Measurements from ENCODE around the gene CIT.

Gene CIT

GRCh38 chr12:119803381-119803791, 73.7 kb downstream of the CIT start:
- peak; percentile 67 for DNase-seq

- peak; percentile 42 for DNase-seq
These were observed 74.6 kb downstream of the CIT start for GRCh38 chr12:119802472-119802871.

- DNase-seq, result no peak
These were observed 80.0 kb downstream of the CIT start for GRCh38 chr12:119797090-119797489.

DNA sequence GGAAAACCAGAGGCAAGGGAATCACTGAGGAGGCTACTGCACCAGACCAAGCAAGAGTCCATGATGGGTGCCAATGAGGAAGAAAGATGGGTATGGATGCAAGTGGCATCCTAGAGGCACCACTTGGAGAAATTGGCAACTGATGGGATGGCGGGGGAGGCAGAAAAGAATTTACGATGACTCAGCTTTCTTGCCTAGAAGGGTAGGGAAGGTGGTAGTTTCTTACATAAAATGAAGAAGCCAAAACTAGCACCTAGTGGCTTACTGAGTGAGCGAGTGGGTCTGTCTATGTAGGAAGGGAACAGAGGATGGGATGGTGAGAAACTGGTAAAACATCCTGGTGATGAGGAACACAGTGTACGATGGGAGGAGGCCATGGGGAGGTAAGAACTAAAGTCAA, 80.8 kb downstream of the CIT start:
- no peak for DNase-seq

DNA sequence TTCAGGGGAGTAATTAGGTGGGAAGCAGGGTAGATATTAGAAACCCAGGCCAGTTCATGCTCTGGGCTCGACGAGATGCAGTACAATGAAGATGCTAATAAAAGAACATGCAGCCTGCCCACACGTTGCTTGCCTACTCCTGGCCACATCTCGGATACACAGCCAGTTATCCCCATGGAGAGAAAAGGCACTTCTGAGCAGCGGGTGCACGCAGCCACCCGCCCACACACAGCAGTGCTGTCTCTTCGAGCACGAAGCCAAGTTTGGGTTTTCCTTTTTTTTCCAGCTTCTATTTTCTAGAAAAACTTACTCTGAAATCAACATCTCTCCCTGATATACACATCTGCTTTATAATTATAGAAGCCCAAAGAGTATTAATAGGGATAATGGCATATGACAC, 85.7 kb downstream of the CIT start:
- DNase-seq, result no peak

GRCh38 chr12:119788786-119789185, 88.3 kb downstream of the CIT start:
- DNase-seq, result no peak

DNA sequence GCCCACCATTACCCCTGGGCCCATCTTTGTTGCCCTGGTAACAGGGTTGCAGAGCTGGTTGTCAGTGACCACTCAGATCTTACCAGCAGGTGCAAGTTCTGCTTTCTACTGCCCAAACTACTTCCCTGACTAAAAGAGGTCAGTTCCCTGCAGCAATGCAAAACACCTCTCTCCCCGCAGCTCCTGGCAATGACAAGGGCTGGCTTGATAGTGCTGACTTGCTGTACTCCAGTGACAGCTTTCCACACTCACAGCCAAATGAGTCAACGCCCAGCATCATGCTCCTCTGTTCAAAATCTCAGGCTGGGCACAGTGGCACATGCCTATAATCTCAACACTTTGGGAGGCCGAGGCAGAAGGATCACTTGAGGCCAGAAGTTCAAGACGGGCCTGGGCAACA, 90.6 kb downstream of the CIT start:
- no peak for DNase-seq

- no peak for DNase-seq
These were observed 92.4 kb downstream of the CIT start for GRCh38 chr12:119784673-119785072.

- DNase-seq, result no peak
These were observed 93.3 kb downstream of the CIT start for GRCh38 chr12:119783787-119784186.

DNA sequence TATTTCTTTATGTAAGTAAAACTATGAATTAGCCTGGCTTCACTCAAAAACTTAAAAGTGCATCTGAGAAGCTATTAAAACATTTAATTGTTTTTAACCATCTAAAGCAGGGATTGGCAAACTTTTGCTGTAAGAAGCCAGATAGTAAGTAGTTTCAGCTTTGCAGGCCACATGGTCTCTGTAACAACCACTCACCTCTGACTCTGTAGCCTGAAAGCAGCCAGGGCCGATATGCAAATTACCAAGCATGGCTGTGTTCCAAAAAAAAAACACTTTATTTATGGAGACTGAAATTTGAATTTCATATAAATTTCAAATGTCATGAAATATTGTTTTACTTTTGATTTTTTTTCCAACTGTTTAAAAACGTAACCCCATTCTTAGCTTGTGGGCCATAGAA, 95.3 kb downstream of the CIT start:
- no peak for DNase-seq

GRCh38 chr12:119780786-119781434, 96.2 kb downstream of the CIT start:
- peak; percentile 52 for DNase-seq

DNA sequence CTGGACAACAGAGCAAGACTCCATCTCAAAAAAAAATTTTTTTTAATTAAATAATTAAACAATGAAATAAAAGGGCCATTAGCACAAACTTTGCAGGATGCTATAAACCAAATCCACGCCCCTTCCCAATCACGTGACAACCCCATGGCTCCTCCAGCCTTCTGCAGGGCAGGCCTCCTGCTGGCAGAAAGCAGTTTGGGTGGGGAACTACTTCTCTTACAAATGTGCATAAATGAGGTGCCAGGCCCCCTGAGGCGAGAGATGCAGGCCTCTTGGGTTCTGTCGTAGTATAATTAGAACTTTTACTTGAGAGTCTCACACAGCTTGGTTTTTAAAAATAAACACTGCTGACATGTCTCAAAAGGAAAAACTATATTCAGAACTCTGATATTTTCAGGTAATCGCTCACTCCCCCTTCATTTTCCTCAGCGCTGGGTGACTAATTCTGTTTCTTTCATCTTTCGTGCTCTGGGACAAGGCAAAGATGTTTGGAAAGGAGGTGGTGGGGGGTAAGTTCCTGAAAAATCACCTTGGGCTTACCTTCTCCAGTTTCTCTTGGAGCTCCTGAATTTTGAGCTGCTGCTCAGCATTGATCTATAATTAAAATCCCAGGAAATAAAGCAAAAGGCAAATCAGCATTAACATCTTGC, 101.7 kb downstream of the CIT start:
- no peak for DNase-seq

- no peak for DNase-seq
These were observed 104.7 kb downstream of the CIT start for GRCh38 chr12:119772431-119772830.

- DNase-seq, result no peak
These were observed 107.0 kb downstream of the CIT start for GRCh38 chr12:119770146-119770545.

DNA sequence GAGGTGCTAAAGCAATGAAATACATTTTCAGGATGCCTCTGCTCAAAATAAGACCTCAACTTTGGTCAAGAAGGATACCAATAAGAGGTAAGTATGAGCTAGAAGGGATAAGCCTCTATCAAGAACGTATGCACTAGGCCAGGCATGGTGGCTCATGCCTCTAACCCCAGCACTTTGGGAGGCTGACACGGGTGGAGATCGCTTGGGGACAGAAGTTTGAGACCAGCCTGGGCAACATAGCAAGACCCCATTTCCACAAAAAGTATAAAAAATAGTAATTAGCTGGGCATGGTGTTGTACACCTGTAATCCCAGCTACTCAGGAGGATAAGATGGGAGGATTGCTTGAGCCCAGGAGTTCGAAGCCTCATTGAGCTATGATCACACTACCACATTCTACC, 114.5 kb downstream of the CIT start:
- DNase-seq, result no peak

GRCh38 chr12:119758722-119759121, 118.4 kb downstream of the CIT start:
- no peak for DNase-seq

DNA sequence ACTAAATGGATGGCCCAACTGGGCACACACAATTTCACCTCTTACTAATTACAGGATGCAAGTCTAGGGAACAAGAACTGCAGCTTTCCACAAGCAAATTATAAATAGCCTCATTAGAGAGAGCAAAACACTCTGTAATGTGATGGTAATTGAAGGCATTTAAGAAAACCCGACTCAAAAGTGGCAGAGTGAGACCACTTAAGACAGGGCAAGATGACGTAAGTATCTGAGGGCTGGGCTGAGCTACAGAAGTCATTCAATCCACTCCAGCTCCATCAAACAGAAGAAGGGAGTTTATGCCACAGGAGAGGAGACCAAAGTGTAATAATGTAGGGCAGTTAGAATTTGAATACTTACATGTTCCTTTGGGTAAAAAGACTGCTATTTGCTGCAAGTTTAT, 118.9 kb downstream of the CIT start:
- no peak for DNase-seq

- DNase-seq, result no peak
These were observed 125.2 kb downstream of the CIT start for GRCh38 chr12:119751961-119752360.

DNA sequence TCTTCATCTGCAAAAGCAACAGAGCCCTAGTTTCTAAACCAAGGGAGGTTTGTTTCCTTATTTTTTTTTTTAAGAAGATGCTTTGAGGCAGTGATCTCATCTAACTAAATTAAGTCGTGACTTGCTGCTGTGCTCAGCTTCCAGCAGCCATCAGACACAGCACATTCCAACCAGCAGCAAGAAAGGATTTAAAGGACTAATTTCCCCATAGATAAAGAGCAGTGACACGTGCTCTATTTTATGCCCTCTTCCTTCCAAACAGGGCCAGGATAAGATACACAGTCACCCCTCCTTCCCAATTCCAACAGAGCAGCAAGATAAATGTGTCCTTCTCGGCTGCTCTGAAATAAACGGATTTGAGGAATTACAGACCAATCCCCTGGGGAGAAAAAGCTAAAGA, 127.5 kb downstream of the CIT start:
- DNase-seq, result no peak

DNA sequence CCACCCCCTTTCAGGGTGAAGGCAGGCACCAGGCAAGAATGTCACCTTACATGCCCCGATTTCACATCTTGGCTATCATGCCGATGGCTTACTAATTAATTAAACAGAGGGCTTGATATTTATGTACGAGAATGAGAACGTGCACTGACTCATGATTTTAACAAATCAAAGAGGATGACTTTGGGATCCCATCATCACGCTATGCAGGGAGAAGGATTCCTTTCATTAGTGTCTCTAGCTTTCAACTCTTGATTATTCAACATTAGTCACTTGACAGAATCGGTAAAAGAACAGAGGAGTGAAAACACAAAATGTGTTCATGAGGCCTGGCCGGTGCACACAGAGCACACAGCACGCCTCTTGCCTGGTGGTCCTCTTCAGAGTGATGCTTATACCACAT, 128.6 kb downstream of the CIT start:
- no peak for DNase-seq

DNA sequence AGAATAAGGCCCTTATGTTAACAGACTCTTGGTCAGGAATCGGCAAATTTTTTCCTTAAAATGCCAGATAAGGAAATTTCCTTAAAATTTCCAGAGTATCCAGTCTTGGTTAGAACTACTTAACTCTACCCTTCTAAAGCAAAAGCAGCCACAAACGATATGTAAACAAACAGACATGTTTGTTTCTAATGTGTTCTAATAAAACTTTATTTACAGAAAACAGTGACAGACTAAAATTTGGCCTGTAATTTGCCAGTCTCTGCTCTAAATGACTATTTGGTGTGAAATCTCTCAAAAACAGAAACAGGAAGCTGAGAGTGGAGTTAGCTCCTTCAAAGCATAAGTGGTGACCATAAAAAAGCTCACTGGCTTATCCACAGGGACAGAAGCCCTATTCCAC, 131.0 kb downstream of the CIT start:
- DNase-seq, result no peak

DNA sequence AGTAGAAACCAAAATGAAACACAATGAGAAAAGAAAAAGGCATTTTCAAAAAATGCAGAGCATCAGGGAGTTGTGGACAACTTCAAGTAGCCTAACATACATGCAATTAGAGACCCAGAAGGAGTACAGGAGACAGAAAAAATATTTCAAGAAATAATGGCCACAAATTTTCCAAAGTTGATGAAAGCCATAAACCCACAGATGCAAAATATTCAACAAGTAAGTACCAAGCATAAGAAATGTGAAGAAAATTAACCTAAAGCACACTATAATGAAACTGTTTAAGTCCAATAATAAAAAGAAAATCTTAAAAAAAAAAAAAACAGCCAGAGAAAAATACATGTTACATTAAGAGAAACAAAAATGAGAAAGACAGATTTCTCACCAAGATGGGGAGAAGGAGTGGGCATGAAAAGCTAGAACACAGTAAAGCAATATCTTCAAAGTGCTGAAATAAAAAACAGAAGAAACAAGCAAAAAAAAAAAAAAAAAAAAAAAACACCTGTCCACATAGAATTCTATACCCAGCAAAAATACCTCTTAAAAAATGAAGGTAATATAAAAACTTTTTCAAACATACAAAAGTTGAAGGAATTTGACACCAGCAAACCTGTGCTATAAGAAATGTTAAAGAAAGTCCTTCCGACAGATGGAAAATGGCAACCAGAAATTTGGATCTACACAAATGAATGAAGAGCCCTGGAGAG, 132.1 kb downstream of the CIT start:
- no peak for DNase-seq

- DNase-seq, result no peak
These were observed 134.4 kb downstream of the CIT start for GRCh38 chr12:119742700-119743099.

DNA sequence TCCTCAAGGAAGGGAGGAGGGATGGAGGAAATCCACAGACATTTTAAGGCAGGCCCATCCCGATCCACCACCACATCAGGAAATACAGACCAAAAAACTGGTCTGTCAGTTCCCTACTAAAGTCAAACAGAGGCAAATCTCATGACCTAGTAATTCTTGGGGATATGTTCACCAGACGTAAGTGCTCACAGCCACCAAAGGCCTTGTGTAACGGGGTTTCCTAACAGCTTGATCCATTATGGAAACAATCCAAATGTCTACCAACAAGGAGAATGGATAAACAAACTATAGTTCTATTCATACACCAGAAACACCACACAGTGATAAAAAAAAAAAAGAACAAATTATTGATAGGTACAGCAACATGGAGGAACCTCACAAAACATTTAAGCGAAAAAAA, 136.3 kb downstream of the CIT start:
- DNase-seq, result no peak

Measured in right forelimb (tissue), 1 donor.